Stimulated activated CD4-positive, alpha-beta T cell treated with anti-CD3 and anti-CD28 coated beads, Interleukin-1b, Interleukin-23, amount 100 ng/mL, for 24 hours (primary cell): Measurements from ENCODE around the gene ZSCAN5A.
A peak's percentile ranks its signal among the peaks of the same experiment; 100 is the strongest.
"Not testable (repeated sequence)": the region's sequence is repeated elsewhere in the genome, so short reads cannot be mapped to it uniquely, and the experiment has no call there.

Experiments used
- DNase-seq, 4 experiments: peaks; one replicate each; pipeline ENCODE4 v3.0.0-alpha.2; 2020; ENCODE audit warnings: low read depth in 4 of 4, low spot score in 1 of 4

ZSCAN5A gene

DNA sequence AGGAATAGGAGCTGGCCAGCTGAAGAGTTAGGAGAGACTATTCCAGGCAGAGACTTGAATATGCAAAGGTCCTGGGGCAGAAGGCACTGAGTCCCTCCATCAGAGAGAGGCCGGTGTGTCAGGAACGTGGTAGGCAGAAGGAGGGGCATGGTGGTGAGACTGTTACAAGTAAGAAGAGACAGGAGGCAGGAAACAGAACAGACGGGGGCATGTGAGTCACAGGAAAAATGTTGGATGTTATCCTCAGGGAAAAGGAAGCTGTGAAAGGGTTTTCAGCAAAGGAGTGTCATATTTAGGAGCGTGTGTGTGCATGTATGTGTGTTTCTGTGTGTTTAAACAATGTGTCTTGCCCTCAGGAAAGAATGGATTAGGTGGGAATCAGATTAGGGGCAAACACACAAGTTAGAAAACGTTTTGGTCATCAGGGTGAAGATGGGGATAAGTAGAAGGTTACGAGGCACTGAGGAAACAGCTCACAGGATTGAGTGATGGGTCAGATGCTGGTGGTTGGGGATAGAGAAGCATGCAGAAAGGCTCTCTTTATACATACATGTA is 41.0 kb downstream of the ZSCAN5A start:
- no peak for DNase-seq

DNA sequence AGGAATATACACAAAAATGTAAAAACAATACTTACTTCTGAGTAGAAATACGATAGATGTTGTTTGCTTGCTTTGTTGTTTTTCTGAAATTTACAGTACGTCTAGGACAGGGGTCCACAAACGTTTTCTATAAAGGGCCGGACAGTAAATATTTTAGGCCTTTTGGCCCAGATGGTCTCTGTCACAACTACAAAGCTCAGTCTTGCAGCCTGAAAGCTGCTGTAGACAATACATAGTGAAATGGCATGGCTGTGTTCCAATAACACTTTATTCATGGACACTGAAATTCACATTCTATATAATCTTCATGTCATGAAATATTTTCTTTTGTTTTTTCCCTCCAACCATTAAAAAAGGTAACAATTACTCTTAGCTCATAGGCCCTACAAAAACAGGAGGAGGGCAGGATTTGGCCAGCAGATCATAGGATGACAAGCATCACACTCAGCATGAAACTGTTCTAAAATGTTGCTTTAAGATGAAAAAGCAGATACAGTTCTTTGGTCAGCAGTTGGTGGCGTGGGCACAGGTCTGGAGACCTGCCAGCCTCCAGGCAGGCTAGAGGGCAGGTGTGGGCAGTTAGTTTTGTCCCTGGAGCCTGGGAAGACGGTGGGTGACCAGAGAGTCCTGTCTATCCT is 42.4 kb downstream of the ZSCAN5A start, which contains the start of gene EDDM13:
Gene EDDM13 (plus strand): TSS at position 588 of the 638 bp plus-strand sequence. CDS start 87 bp downstream, outside the sequence.
- DNase-seq: no peak

DNA sequence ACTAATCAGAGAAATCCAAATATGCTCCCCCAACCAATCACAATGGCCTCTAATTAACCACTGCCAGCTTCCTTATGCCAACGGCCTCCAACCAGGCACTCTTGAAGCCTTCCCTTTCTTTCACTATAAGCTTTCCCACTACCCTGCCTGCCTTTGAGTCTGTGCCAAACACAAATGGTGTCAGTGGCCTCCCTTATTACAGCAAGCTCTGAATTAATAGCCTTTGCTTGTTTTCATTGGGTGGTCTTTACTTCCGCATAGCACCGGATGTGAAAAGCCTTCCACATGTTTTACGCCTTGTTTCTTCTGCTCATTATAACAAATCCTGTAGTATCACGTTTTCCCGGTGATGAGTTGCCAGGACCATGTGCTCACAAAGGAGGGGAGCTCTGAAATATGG is 43.5 kb downstream of the ZSCAN5A start:
- no peak for DNase-seq

GRCh38 chr19:56270676-56271075 is 44.0 kb downstream of the ZSCAN5A start:
- no peak for DNase-seq

DNA sequence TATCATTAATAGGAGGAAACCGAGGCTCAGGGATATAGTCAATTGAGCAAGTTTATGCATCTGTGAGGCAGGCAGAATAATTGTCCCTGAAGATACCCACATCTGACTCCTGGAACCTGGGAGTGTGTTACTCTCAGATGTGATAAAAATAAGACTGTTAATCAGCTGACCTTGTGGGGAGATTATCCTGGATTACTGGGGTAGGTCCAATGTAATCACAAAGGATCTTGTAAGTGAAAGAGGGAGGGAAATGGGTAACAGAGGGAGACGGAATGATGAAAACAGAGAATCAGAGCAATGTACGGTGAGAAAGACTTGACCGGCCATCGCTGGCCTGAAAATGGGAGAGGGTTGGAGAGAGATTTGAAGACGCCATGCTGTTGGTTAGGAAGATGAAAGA is 45.3 kb downstream of the ZSCAN5A start:
- DNase-seq: no peak

DNA sequence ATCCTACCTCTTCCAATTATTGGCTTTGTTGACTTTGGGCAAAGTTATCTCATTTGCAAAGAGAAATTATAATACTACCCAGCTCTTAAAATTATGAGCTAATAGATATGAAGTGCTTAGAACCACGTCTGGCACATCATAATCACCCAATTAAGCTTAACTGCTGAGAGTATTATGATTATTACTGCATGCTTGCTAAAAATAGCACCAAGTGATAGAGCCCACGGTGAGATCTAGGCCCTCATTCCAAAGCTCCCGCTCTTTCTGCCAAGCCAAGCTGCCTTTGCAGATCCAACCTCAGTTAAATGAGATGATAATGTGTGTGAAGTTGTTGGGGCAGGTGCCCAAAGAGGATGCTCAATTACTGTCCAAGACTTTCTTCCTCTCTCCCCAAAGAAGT is 48.6 kb downstream of the ZSCAN5A start:
- DNase-seq: no peak

DNA sequence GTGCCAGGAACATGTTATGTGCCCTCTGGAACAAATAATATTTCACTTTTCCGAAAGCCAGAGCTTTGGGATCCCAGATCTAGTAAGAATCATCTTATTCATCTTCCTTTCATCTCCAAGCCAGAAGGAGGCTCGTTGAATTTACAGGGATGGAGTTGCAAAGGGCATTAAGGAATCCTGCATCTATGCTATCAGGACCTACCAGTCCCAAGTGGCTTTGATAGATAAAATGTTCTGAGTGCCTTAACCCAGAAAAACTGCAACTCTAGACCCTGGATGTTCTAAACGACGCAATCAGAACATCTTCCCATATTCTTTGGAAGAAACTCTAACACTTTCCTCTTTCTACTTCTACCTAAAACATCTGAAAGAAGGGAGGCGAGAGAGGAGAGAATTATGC is 51.3 kb downstream of the ZSCAN5A start:
- DNase-seq: no peak

DNA sequence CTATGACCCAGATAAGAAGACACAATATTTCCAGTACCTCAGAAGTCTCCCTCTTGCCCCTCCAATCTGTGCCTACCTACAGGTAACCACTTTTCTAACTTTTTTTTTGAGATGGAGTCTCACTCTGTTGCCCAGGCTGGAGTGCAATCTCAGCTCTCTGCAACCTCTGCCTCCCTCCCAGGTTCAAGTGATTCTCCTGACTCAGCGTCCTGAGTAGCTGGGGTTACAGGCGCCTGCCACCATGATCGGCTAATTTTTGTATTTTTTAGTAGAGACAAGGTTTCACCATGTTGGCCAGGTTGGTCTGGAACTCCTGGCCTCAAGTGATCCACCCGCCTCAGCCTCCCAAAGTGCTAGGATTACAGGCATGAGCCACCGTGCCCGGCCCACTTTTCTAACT is 52.7 kb downstream of the ZSCAN5A start:
- DNase-seq: not testable (repeated sequence)

GRCh38 chr19:56261145-56261544 is 53.5 kb downstream of the ZSCAN5A start:
- DNase-seq: no peak

- DNase-seq: no peak
These were observed 56.4 kb downstream of the ZSCAN5A start for GRCh38 chr19:56258272-56258671.

DNA sequence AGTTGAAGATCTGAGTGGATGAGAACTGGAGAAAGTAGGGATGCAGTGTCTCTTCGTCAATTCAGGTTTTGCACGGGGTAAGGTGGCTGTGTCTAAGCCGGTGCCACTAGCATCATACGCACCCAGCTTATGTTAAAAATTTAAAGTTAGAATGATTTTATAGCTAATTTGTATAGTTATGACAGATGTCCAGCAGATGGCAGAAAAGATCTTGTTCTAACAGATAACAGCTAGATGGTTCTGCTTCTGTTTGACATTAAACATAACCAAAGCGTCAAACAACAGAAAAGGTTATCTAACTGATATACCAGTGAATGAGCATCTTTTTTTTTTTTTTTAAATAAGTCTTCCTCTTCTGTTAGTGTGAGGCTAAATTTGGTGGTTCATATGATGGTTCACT is 60.9 kb downstream of the ZSCAN5A start:
- no peak for DNase-seq

DNA sequence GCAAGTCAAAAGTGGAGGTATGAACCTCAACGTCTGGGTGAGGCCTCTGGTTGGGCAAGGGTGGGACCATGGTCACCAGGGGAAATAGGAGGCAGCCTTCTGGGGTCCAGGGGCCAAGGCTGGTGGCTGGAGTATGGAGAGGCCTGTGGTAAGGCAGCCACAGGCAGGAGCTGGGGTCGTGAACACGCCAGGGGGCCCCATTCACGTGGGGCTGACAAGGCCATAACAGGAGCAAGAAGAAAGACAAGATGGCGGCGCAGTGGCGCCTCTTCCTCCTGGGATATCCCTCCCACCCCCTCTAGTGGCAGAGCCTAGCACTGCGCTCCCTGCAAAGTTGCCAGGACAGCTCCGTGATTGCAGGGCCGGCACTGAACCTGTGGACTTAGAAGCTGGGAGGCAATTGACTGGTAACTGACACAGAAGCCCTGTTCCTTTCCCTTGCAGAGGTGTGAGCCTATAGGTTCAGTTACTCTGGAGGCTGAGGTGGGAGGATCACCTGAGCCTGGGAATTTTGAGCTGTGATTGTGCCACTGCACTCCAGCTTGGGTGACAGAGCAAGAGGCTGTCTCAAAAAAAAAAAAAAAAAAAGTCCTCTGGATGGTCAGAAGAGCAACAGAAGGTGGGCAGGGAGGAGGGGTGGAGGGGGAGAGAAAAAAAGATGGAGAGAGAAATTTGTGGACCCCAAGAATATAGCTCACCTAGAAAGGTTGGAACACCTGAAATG is 61.8 kb downstream of the ZSCAN5A start:
- peak; percentile 53 to 58 (median 56) for DNase-seq

DNA sequence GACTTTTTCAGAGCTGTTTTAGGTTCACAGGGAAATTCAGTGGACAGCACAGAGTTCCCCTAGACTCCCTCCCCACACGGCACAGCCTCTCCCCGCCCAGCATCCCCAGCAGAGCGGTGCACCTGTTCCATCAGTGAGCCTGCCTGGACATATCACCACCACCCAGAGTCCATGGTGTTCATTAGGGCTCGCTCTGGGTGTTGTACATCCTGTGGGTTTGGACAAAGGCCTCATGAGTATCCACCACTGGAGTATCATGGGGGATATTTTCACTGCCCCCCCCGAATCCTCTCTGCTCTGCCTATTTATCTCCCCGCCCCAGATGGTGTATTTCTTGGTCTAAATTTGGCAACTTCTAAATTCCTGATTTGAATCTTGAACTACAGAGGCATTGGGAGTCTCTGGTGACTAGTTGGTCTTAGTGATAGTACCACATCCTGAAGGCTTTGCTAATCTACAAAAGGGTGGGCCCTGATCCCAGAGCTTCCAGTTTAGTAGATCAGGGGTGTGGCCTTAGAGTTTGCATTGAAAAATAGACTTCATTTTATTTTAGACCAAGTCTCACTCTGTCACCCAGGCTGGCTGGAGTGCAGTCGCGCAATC is 65.8 kb downstream of the ZSCAN5A start:
- not testable (repeated sequence) for DNase-seq

GRCh38 chr19:56245764-56246163 is 68.9 kb downstream of the ZSCAN5A start:
- DNase-seq: not testable (repeated sequence)

DNA sequence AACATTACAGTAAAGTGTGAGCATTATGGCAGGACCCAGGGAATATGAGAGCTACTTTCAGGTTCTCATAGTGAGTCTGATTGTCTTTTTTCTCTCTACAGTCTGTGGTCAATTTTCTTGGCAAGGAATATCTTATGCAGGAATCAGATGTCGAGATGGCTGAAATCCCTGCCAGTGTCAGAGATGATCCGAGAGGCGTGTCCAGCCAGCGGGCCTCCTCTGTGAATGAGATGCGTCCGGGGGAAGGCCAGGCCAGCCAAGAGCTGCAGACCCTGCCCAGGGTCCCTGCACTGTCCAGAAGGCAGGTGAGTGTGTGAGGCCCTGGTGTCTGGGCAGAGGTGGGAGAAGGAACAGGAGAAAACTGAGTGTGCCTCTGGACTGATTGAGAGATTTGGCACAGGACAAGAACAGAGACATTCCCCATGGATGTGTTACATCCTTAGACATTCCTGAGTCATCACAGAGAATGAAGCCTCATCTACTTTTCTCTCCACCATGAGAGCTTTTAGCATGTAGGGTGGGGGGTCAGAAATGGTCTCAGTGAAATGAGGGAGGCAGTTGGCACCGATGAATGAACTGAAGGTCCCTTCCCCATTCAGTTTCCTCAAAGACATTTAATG is 69.4 kb downstream of the ZSCAN5A start:
- DNase-seq: no peak

- no peak for DNase-seq
These were observed 91.2 kb downstream of the ZSCAN5A start for GRCh38 chr19:56223481-56223880.

GRCh38 chr19:56222901-56223300 is 91.7 kb downstream of the ZSCAN5A start:
- no peak for DNase-seq

GRCh38 chr19:56221851-56222250 is 92.8 kb downstream of the ZSCAN5A start:
- DNase-seq: no peak

- not testable (repeated sequence) for DNase-seq
These were observed 93.2 kb downstream of the ZSCAN5A start for GRCh38 chr19:56221442-56221841.

DNA sequence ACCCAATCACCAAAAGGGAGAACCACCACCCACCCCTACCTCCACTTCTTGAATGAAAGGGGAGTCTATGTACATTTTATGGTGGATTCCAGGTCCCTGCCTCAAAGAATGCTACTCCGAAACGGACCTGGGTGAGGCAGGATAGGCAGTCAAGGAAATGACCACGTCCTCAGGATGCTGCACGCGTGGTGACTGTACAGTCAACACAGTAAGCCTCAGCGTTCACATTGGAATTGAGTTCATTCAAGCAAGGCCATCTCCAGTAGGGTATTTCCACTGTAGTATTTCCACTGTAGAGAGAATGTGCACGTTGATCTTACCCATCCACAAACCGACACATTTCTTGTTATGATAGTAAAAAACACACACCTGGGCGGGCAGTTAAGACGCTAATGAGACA is 95.7 kb downstream of the ZSCAN5A start:
- no peak for DNase-seq
